AG09319 (cell line): ENCODE data around the gene GPR171.
A peak's percentile ranks its signal among the peaks of the same experiment; 100 is the strongest.

Experiments
- DNase-seq: peaks from one replicate; pipeline ENCODE4 v3.0.0-alpha.2; 2010; ENCODE audit warnings: low read depth; ENCODE audit errors: extremely low read depth
- CTCF ChIP-seq: IDR thresholded peaks from 2 replicates; pipeline ENCODE4 v1.5.1; 2011; ENCODE audit warnings: low read depth, mild to moderate bottlenecking, inconsistent platforms, low read length, moderate library complexity

Gene GPR171

GRCh38 chr3:151228666-151229040 lies 25.6 kb upstream of the GPR171 start:
- peak; percentile 25 for DNase-seq
- TF ChIP-seq CTCF: no peak

GRCh38 chr3:151227807-151228665 lies 25.0 kb upstream of the GPR171 start:
- peak; percentile 58 for DNase-seq
- peak; percentile 89 for TF ChIP-seq CTCF

- TF ChIP-seq CTCF: no peak
- DNase-seq: no peak
These were observed 24.3 kb upstream of the GPR171 start for GRCh38 chr3:151227266-151227806.

GRCh38 chr3:151226825-151227224 lies 23.8 kb upstream of the GPR171 start:
- TF ChIP-seq CTCF: no peak
- no peak for DNase-seq

- peak; percentile 23 for DNase-seq
- no peak for TF ChIP-seq CTCF
These were observed 23.1 kb upstream of the GPR171 start for GRCh38 chr3:151226088-151226563.

DNA sequence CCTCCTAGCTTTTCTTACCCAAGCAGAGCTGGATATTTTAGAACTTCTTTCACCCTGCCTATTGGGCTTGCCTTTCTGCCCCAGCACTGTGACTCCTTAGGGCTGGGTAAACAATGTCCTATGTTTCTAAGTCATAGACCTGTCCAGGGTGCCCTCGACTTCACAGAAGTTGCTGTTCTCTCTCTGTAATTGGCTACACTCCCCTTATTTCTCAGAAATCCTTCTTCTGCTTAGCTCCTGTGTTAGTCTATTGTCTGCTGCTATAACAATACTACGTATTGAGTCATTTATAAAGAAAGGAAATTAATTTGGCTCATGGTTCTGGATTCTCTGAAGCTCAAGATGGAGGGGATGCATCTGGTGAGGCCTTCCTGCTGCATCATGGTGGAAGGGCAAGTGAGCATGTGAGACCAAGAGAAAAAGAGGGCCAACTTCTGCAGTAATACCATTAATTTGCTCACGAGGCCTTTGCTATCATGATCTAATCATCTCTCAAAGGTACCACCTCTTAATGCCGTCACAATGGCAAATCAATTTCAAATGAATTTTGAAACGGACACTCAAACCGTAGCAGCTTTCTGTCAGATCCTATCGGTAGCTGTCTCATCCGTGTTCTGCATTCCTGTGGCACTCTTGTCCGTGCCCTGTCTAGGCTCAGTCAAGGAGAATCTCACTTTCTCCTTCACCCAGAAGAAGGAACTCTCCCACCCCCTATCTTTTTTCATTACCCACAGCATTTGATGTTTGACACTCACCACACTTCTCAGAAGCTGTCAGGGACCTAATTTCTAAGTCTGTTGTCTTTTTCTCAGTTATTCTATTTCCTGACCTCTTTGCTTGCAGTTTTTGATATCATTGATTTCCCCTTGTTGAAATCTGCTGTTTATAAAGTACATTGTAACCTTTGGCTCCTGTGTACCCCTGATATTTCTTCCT lies 22.3 kb upstream of the GPR171 start:
- DNase-seq: no peak
- TF ChIP-seq CTCF: no peak
